Measurements from ENCODE around the gene EFNB2.

EFNB2 gene

DNA sequence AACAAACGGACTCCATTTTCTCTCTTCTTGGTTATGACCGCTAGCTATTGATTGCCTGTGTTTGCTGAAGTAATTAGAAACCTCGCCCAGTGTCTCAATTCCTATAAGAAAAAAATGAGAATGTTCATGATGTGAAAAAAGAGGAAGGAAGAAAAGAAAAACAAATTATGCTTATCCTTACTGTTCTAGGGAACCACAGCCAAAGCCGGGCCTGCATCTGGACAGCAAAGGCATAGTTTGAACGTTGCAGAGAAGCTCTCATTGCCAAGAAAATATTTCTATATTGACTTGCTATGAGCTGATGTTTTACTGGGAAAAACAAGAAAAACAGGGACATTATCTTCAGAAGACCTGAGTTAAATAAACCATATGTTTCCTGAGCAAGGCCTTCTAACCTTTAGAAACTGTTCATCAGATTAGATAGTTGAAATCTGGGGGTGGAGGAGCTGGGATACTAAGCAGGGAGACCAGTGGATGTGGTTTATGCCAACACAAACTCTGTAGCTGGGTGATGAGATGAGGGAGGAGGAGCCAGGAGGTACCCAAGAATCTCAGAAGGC is 55.0 kb downstream of the EFNB2 start:
- FAIRE-seq = no peak

DNA sequence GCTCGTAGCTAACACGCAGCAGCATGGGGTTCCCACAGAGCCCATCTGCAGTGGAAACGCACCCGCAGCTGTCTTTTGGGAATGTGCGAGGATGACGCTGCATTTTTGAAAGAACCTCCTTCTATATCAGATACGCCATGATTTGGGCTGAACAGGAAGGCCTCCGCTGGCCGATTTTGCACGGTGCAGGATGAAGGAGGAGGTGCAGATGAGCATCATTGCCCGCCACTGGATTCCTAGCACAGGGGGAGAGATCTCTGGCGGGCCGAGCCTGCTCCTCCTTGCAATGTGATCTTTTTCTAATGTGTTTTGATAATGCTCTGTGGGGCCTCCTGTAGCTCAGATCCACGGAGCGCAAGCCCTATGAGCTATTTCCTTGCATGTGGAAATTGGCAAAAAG is 55.5 kb downstream of the EFNB2 start:
- no peak for FAIRE-seq

DNA sequence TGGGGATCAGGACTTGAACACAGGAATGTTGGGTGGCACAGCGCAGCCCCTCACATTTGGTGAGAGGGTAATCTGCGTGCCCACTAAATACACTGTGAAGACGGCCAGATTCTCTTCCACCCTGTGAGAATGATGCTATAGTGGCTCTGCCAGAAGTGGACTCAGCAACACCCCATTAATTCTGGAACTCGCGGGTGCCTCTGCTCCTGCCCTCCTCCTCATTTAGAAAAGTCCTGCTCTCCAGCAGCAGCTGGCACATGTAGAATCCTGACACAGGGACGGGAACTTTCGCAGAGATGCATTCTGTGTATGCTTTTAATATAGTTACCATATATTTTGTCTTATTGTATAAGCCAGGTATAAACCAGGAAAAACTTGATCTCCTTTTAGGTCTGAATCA is 57.3 kb downstream of the EFNB2 start:
- no peak for FAIRE-seq

DNA sequence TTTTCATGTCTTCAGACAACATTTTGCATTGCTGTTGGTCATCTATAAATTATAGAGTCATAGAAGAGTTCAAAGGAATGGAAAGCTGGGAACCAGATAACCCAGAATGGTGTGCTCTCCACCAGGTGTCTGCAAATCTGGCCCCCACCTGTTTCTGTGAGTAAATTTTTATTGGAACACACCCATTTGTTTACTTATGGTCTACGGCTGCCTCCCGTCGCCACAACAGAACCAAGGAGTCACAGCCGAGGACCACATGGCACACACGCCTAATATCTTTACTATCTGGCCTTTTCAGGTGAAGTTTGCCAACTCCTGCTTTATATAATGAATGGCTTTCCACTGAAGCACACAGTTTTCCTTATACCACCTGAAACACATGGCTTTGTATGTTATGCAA is 58.2 kb downstream of the EFNB2 start:
- FAIRE-seq = no peak

DNA sequence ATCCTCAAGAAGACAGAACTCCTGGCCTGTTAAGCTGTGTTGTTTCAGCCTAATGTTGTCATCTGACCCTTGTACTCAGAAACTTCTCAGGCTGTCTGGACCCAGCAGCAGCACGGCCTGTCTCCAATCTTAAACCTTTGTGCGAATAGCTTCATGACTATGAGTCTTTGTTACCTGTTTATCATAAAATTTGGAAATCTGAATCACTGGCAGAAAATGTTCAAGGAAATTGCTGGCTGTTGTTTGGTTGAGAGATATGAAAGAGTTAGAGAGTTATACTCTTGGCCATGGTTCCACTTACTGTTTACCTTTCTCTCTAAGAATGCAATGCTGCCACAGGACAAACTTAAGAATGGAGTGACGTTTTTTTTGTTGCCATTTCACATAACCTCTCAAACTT is 59.6 kb downstream of the EFNB2 start:
- FAIRE-seq = no peak

DNA sequence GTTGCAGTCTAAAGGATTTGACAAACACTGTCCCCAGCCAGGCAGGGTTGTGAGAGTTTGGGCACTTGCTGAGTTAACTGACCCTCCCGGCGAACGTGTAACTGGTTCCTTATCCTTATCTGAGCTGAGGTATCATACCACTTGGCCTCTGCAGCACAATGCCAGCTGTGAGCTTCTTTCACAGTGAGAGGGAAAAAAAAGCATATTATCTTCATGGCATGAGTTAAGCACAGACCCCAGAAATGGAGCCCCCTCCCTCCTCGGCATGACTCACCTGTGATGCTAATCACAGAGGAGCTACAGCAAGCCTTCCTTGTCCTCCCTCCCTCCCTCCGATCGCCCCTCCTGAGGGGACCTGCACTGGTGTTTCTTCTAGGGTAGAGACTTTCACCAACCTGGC is 60.5 kb downstream of the EFNB2 start:
- FAIRE-seq = no peak

DNA sequence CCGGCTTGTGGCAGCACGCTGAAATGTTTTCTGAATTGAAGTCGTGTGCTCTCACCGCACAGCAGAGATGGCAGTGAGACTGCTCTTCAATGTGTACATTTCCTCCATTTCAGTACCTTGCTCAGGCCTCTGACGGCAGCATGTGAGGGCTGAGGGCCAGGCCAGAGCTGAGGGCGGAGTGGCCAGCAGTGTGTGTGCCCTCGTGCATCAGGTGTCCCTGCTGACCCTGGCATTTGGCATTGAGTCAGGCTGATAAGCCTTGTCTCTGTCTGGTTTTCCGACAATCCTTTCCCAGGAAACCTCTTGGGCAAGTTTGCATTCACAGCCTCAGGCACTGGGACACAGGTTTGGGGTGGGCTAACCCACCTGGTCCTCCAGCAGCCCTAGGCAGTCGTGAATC is 62.3 kb downstream of the EFNB2 start:
- FAIRE-seq = no peak

DNA sequence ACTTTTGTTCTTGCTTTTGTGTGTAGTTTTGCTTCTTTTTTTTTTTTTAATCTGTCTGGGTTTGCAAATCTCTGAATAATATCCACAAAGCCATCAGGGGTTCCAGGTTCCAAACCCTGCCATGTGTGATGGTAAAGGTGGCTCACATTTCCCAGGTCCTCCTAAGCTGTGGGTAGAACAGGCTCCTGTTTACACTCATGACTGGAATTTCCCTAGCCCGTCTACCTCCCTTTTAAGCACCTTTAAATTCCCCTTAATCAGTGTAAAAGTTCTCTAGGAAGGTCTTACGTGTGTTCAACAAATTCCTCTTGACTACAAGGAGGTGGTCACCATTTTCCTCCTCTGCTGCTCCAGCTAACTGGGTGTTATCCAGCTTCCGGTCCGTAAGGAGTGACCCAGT is 62.8 kb downstream of the EFNB2 start:
- FAIRE-seq = no peak

DNA sequence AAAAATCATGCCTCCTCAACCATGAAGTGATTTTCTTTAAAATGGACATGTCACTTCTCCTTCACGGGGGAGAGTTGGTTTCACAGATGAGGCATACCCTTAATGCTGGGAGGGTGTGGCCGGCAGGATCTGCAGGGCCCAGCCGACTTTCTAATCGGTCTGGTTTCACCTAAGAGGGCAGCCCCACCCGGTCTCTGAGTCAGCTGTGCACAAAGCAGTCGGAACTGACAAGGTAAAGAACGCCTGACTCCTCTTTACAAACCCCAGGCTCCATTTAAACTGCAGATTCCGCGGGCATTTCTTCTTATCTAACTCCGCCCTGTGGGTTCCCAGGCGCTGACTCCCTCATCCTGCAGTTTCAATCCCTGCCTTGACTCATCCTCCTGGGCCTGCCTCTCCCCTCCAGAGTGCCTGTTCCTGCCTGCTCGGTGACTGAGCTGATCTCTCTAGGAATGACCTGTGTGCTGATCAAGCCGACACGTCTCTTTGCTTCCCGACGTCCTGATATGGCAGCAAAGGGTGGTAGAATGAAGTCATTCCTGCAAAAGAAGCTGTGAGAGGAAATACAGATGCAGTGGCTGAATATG is 63.4 kb downstream of the EFNB2 start:
- FAIRE-seq = no peak

DNA sequence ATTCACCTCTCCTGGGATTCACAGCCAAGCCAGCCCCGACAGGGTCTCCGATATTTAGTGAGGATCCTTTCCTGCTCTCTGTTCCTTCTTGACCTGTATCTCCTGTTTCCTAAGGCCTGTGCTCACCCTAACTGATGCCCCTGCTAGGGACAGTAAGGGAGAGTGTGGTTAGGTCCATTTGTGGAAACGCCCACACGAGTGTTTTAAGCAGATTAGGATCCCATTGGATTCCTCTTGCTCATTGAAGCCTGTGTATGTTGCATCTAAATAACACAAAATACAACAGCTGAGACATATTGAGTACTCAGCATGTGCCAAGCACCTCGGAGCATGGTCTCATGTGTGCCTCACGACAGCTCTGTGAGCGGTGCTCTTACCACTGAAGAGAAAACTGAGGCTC is 64.9 kb downstream of the EFNB2 start:
- FAIRE-seq = no peak

DNA sequence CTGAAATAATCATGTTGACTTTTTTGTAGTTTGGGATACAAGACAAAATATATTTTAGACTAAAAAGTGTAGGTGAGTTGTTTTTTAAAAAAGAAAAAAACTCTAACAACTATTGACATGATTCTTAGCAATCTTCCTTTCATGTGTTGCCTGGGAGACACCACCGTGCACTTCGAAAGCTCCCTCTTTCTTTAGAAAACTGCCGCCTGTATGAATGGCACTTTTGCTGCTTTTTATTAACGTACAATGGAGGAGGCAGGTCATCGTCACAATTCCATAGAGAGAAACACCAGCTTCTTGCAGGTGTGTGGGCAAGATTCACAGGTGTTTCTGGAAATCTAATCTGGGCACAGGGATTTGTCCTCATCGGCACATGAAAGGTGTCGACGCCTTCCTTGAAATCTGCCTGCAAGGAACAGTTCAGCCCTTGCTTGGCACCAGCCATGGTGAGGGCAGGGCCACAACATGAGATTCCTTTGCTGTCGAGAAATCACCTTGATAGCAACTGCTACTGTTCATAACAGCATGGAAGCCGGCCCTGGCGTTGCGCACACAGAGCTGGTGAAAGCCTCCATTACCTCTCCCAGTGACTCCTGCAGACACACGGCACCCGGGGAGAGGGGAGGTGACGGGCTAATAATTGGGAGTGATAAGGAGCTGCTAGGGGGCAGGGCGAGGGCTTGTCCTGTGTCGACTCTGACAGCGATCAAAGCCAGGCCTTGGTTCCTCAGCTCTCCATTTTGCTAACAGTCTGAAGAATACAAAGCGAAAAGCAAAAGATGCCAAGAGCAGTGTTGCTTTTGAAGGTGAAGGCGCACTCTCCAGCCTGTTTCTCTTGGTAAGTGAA is 66.5 kb downstream of the EFNB2 start:
- FAIRE-seq = no peak

DNA sequence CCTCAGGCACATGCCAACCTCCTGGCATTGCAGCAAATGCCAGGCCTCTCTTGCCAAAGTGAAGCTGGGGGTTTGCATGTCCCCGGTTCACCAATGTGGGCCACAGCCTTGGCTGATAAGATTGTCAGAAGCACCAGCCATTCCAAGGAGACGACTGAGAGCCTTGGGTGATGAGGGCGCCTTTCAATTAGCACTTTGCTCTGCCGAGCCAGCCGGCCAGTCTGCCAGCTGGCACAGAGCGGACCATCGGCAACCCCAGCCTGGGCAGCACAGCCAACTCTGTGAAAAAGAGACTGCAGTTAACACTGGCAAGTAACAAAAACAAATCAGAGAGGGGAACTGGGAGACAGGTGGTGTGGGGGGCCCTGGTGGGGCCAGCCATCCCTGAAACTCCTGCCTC is 67.3 kb downstream of the EFNB2 start:
- FAIRE-seq = no peak

DNA sequence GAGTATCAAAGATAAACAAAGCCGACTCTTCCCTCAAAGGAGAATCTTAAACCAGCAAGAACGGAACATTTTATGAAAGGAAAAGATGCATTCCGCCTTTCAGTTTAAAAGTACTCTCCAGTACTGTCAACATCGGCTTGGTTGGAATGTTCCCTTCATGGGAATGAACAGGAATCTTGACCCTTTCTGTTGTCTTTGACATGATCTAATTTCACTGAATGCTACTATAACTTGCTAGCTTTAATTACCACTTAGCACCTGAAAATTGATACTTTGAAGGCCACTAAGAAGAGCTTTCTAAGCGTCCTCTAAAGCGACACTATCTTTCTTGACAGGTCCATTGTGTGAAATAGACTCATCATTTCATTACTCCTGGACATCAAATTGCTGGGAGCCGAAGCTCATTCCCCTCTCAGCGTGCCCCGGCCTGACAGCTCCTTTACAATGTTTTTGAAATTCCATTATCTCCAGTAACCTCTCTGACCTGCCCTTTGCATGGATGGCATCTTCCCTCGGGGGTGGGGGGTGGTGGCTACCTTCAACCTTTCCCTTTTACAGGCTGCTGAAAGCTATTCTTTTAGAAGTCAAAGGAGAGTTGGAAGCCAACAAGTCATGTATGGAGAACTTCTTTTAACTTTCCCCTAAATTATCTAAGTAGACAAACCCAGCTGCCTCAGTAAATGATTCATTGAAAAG is 67.9 kb downstream of the EFNB2 start:
- no peak for FAIRE-seq

DNA sequence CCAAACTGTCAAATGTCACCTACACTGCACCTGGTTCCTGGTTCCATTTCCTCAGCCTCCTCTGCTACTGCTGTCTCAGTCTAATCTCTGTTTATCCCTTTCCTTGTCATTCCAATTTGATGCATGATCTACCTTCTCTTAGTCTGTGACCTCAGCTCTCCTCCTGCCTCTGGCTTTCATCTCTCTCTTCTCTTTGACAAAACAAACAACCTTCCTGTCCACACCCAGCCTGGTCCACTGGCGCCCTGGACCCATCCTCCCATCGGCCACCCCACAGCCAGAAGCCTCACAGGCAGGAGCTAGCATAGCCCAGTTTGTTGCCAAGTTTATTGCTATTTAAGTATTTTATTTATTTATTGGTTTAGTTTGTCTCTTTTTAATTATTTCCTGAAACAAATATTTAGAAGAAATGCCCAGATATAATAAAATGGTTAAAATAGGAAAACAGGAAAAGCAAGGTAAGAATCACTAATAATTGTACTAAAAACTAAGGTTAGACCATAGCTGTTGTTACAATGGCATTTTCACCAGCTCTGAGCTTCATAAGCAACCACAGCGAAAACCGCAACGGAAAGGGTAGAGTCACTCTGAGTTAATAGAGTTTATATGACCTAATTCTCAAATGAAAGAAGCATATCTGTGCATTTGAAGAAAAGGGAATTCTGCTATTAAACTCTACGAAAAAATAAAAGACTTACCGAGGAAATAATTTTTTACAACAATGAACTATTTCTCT is 68.6 kb downstream of the EFNB2 start:
- peak; percentile 50 for FAIRE-seq

DNA sequence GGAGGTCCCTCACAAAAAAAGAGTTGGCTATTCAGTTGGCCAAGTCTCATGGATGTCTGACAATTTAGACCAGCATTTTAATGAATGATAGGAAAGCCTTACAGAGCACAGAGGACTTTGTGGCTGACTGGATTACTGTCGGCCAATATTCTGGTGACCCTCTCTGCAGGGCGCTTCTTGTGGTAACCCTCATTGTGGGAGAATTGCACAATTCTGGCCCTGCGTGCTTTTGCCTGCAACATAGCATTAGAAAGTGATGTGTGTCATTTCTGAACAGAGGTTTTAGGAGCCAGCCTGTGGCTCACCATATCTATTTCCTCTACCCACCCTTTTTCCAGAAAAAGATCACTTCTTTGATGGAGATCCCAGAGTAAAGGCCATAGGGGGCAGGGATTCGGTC is 71.4 kb downstream of the EFNB2 start:
- no peak for FAIRE-seq

DNA sequence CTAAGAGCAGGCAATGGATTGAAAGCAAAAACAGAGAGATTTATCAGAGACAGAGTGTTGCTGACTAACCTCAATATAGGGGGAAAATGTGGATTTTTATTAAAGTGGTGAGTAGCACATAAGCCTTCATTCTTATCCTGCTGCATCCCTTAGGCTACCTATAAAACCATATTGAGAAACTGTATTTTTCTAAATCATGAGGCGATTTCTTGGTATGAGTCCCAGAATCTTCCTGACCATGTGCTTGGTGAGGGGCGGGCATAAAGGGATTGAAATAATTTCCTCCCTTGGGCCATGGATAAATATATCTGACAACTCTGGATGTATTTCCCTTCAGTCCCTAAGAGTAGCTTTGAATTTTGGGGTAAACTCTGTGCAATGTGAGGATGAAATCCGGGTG is 72.8 kb downstream of the EFNB2 start:
- no peak for FAIRE-seq

DNA sequence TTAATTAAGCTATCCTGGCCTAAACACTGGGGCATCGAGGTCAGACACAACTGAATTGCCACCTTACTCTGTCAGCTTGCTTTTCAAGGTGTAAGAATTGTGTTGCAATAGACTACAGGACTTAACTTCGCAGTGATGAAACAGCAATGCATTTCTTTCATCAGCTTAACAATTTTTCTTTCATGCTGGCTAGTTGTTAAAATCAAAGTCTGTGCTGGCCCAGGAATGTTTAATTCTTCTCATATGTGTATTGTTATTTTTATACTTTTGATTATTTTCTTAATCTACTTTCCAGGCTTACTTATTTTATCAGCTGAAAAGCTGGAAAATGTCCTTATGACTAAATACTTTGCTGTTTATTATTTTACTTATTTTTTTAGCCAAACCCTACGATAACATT is 79.7 kb downstream of the EFNB2 start:
- FAIRE-seq = no peak

DNA sequence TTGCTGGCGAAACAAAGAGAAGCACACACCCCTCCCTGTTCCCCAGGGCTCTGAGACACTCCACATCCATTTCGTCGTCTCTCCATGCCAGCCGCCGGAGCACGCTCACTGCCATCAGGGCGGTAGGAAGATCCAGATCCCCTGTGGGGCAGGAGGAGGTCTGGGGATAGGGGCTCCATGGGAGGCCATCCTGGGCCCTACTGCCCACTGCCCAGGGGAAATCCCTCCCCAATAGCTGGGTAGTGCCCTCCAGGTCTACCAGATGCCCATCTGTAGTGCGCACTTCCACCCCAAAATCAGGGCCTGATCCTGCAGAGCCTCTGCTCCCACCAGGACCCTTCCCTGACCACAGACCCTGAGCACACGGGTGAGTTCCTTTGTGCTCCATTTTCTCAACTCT is 80.3 kb downstream of the EFNB2 start:
- no peak for FAIRE-seq

DNA sequence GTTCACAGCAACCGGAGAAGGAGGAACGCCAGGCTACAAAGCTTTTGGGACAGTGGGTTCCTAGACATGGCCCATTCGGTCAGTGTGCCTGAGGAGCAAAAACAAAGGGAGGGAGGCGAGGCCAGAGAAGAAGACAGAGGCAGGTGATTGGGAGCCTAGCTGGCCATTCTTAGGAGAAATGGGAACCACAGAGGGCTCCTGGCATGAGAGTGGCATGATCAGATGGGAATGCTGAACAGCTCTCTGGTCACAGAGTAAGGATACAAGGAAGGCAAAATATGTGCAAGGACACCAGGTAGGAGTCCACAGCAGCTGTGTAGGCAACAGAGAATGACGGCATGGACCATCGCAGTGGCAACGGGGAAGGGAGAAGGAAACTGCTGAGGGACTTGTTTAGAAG is 82.4 kb downstream of the EFNB2 start:
- no peak for FAIRE-seq

DNA sequence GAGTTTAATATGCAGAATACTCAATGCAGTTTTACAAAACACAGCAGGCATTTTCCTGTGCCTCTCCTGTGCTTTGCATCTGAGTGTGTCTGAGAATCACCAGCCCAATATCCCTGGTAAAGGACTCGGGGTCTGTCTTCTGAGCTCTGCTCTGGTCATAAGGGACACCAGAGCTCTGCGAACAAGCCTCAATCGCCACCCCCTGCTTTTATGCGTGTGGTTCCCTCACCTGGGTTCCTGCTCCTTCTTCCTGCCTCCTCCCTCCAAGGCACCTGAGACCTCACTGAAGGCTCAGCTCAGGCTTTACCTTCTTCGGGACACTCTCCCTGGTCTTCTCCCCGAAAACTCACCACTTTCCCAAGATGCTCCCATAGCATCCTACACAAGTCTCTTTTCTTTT is 84.5 kb downstream of the EFNB2 start:
- FAIRE-seq = no peak

DNA sequence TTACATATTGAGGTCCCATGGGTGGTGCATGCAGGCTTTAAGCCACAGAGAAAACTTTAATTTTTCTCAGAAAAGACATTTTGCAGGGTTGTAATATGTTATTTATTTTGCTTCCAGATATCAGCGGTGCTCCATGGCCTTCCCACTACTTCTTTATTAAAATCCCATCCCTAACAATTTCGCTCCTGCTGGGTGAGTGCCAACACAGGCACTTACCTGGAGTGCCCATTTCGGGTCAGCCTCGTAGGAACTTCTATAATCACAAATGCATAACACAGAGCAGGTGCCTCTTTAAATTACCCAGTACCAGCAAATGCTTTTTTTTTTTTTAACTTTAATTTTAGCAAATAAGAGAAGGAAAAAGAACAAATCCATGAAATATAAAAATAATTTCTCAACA is 86.4 kb downstream of the EFNB2 start:
- FAIRE-seq = no peak

DNA sequence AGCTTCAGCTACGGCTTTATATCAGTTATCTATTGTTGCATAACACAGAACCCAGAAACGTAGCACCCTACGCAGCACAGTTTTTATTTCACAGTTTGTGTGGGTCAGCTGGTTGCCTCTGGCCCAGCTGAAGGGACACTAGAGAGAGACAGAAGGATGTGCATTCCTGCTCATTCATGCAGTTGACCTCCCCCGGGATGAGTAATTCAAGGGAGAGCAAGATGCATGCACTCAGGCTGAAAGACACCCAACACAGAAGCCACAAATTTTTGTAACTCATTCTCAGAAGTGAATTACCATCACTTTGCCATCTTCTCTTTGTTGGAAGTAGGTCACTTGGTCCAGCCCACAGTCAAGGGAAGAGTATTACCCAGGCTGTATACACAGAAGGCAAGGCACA is 89.5 kb downstream of the EFNB2 start:
- FAIRE-seq = no peak

Data from endometrium (tissue), 2 donors.